AG10803 (cell line): ENCODE measurements around the gene COQ8A.
"Not testable (repeated sequence)": the region's sequence is repeated elsewhere in the genome, so short reads cannot be mapped to it uniquely, and the experiment has no call there.

Experiments
- DNase-seq: peaks from one replicate; pipeline ENCODE4 v3.0.0; 2010; ENCODE audit warnings: low read depth
- H3K4me3 ChIP-seq: 2 replicates; pipeline ENCODE4 v1.5.1; 2011; ENCODE audit warnings: mild to moderate bottlenecking, low read length, control low read depth
- CTCF ChIP-seq: conservative IDR thresholded peaks from 2 replicates; pipeline ENCODE4 v1.5.1; 2011; ENCODE audit warnings: mild to moderate bottlenecking, low read length, control low read depth, inconsistent platforms

The COQ8A gene

GRCh38 chr1:226950871-226951270 lies 10.8 kb downstream of the COQ8A start:
- no peak overlapping the region for H3K4me3 ChIP-seq
- no peak for DNase-seq
- no peak for TF ChIP-seq CTCF

GRCh38 chr1:226951286-226952117 lies 11.4 kb downstream of the COQ8A start:
- H3K4me3 ChIP-seq = no peak overlapping the region
- no peak for TF ChIP-seq CTCF
- DNase-seq = no peak

- no peak for TF ChIP-seq CTCF
- DNase-seq = no peak
- H3K4me3 ChIP-seq = no peak overlapping the region
Observed at GRCh38 chr1:226952118-226952441, 12.0 kb downstream of the COQ8A start.

GRCh38 chr1:226953175-226953800 lies 13.2 kb downstream of the COQ8A start:
- DNase-seq = peak; percentile 37
- H3K4me3 ChIP-seq = no peak overlapping the region
- TF ChIP-seq CTCF = no peak

GRCh38 chr1:226954337-226954736 lies 14.2 kb downstream of the COQ8A start:
- no peak overlapping the region for H3K4me3 ChIP-seq
- no peak for DNase-seq
- no peak for TF ChIP-seq CTCF

GRCh38 chr1:226954777-226955176 lies 14.7 kb downstream of the COQ8A start:
- no peak for TF ChIP-seq CTCF
- H3K4me3 ChIP-seq = no peak overlapping the region

GRCh38 chr1:226955857-226956256 lies 15.8 kb downstream of the COQ8A start:
- not testable (repeated sequence) for DNase-seq, H3K4me3 ChIP-seq

More at GRCh38 chr1:226954777-226955176, 14.7 kb downstream of the COQ8A start:
- DNase-seq = no peak
